HCT116 (cell line): Measurements from ENCODE around the gene PRSS22. TPM values are rescaled to one million over a fixed set of nuclear protein-coding genes. Genes with fewer than 3 reads are reported as not detected.

Source experiments
- ATAC-seq: fragments of 200-7000 bp; cut with Tn5 transposase; 2 replicates; pipeline ENCODE4 v1.9.1; 2020; ENCODE audit warnings: mild to moderate bottlenecking, moderate library complexity
- BruUV-seq: library from RNA; stranded (reverse); fragments of 400-500 nt; replicated peaks from 2 replicates; lab custom pipeline; 2021; lab: Mats Ljungman, UMichigan
- CTCF ChIA-PET: fragments of 300-600 bp; sonication (Branson Sonifier 250); formaldehyde crosslinking; loops from one replicate; lab custom pipeline; 2021; ENCODE audit warnings: antibody characterized with exemption; lab: Charles Lee
- POLR2A ChIA-PET: fragments of 300-600, 350-600 bp; sonication (Branson Sonifier 250); formaldehyde crosslinking; loops from one replicate; lab custom pipeline; 2021; ENCODE audit warnings: antibody characterized with exemption; lab: Charles Lee
- RAD21 ChIA-PET, 2 experiments: fragments of 300-600 bp; sonication (Branson Sonifier 250); formaldehyde crosslinking; loops; one replicate each; lab custom pipeline; 2023; ENCODE audit warnings: low total read pairs in 2 of 2; ENCODE audit not compliant: uncharacterized antibody in 2 of 2, unreplicated experiment in 2 of 2, low non-redundant PET in 1 of 2; lab: Charles Lee
- DNase-seq: peaks from one replicate; pipeline ENCODE4 v3.0.0-alpha.2; 2010; ENCODE audit warnings: low read depth, low spot score
- H2AFZ ChIP-seq: fragments of 200-600 bp; shearing (Covaris generic), sonication (generic); 2 replicates; pipeline ENCODE4 v1.6.1; 2017; ENCODE audit warnings: low read depth, mixed run types, mixed read lengths, antibody characterized with exemption, low read length; ENCODE audit not compliant: poor library complexity, severe bottlenecking
- H3K27ac ChIP-seq: 2 replicates; pipeline ENCODE4 v1.5.1; 2012; ENCODE audit warnings: low read depth, low read length
- H3K27me3 ChIP-seq: fragments of 200-600 bp; sonication (generic); 2 replicates; pipeline ENCODE4 v1.6.1; 2016; ENCODE audit warnings: mixed run types, low read length, mixed read lengths; ENCODE audit not compliant: insufficient read depth
- H3K36me3 ChIP-seq, 2 experiments: fragments of 200-500 bp in 1 of 2; fragments of 200-600 bp in 1 of 2; sonication (Bioruptor generic) in 1 of 2; sonication (generic) in 1 of 2; 2 replicates each; pipeline versions ENCODE4 v1.5.1 to v1.6.1; 2014 to 2016; ENCODE audit warnings: low read length in 2 of 2, inconsistent platforms in 1 of 2, mixed read lengths in 1 of 2, mixed run types in 1 of 2; ENCODE audit not compliant: insufficient read depth in 2 of 2, control insufficient read depth in 1 of 2
- H3K4me1 ChIP-seq, 2 experiments: fragments of 200-600 bp in 1 of 2; sonication (generic) in 1 of 2; 2 replicates each; pipeline versions ENCODE4 v1.5.1 to v1.6.1; 2012 to 2017; ENCODE audit warnings: low read length in 2 of 2, inconsistent platforms in 1 of 2, mild to moderate bottlenecking in 1 of 2, mixed read lengths in 1 of 2, mixed run types in 1 of 2, moderate library complexity in 1 of 2; ENCODE audit not compliant: insufficient read depth in 2 of 2, control insufficient read depth in 1 of 2
- H3K4me2 ChIP-seq: fragments of 200-600 bp; sonication (generic); 2 replicates; pipeline ENCODE4 v1.6.1; 2017; ENCODE audit warnings: mixed run types, low read length, mixed read lengths
- H3K4me3 ChIP-seq, 2 experiments: fragments of 200-600 bp in 1 of 2; sonication (generic) in 1 of 2; replicated peaks in 1 of 2; 2 replicates each; pipeline ENCODE4 v1.5.1; 2011 to 2016; ENCODE audit warnings: low read length in 2 of 2, control low read depth in 1 of 2, low read depth in 1 of 2, mild to moderate bottlenecking in 1 of 2, mixed read lengths in 1 of 2, mixed run types in 1 of 2
- H3K79me2 ChIP-seq: fragments of 200-600 bp; sonication (generic); 2 replicates; pipeline ENCODE4 v1.6.1; 2017; ENCODE audit warnings: mild to moderate bottlenecking, mixed run types, low read length, moderate library complexity, mixed read lengths; ENCODE audit not compliant: insufficient read depth
- H3K9ac ChIP-seq: fragments of 200-600 bp; sonication (generic); 2 replicates; pipeline ENCODE4 v1.6.1; 2016; ENCODE audit warnings: low read length, mixed read lengths
- H3K9me2 ChIP-seq: fragments of 200-600 bp; sonication (generic), shearing (Covaris generic); 2 replicates; pipeline ENCODE4 v1.6.1; 2017; ENCODE audit warnings: mixed run types, mild to moderate bottlenecking, moderate library complexity; ENCODE audit not compliant: insufficient read depth
- H3K9me3 ChIP-seq, 2 experiments: fragments of 200-500 bp in 1 of 2; fragments of 200-600 bp in 1 of 2; sonication (Bioruptor generic) in 1 of 2; sonication (generic) in 1 of 2; 2 replicates each; pipeline ENCODE4 v1.6.1; 2014 to 2017; ENCODE audit warnings: low read length in 2 of 2, mixed read lengths in 2 of 2, inconsistent platforms in 1 of 2, low read depth in 1 of 2, mild to moderate bottlenecking in 1 of 2, mixed run types in 1 of 2, moderate library complexity in 1 of 2; ENCODE audit not compliant: control insufficient read depth in 1 of 2, insufficient read depth in 1 of 2
- H4K20me1 ChIP-seq: fragments of 200-600 bp; sonication (generic), shearing (Covaris generic); 2 replicates; pipeline ENCODE4 v1.6.1; 2017; ENCODE audit warnings: mixed run types, mild to moderate bottlenecking, moderate library complexity; ENCODE audit not compliant: insufficient read depth
- CEBPB ChIP-seq: IDR thresholded peaks from 2 replicates; pipeline ENCODE4 v1.6.1; 2012; ENCODE audit warnings: low read depth
- EZH2 ChIP-seq: fragments of 200-600 bp; sonication (generic); IDR thresholded peaks from 2 replicates; pipeline ENCODE4 v1.6.1; 2017; ENCODE audit warnings: antibody characterized with exemption, mixed run types
- JUND ChIP-seq: IDR thresholded peaks from 2 replicates; pipeline ENCODE4 v1.6.1; 2012
- SRF ChIP-seq: IDR thresholded peaks from 2 replicates; pipeline ENCODE4 v1.6.1; 2012; ENCODE audit warnings: low read depth
- intact Hi-C: fragments of 100-400 bp; cut with micrococcal nuclease; formaldehyde crosslinking; loops from 2 replicates; pipeline ENCODE4 v1.10.0; 2022
- total RNA-seq: library from RNA; stranded (reverse); gene quantifications from one replicate; pipeline ENCODE4 v1.2.1, GENCODE V29; 2021; ENCODE audit not compliant: unreplicated experiment
- TF ChIP-seq, protein P1 (sequence below): IDR thresholded peaks from 2 replicates; pipeline ENCODE4 v1.6.1; 2012; ENCODE audit warnings: low read depth
- TF ChIP-seq, protein P2 (sequence below): IDR thresholded peaks from 2 replicates; pipeline ENCODE4 v1.6.1; 2012

Gene PRSS22
- total RNA-seq, 1 experiment from 2014 or later = 20.2 TPM

DNA sequence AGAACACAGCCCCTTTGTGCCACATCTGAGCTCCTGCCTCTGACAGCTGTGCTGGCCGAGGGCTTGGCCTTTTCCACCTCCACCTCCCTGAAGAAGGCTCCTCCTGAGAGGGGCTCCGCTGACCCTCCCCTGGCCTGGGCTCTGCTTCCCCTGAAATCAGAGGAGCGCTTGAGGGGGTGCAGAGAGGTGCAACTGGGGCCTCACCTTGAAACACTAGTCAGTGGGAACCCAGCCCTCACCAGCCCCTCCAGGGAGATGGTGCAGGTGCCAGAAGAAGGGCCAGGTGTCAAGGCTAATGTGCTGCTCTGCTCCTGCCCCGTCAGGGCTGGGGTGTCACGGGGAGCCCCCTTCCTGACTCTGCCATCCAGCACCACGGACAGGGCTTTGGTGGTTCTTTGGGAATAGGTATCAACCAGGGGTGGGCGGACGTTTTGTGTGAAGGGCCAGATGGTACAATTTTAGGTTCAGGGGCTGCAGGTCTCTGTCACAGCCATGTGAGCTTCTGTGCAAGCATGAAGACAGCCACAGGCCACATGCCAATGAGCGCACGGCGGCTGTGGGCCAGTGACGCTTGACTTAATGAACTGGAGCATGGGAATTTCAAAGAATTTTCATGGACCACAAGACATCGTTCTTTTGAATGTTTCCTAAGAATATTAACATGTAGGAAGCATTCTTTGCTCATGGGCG lies 30.0 kb downstream of the PRSS22 start:
- RAD21 ChIA-PET = no interaction called here

More for the DNA sequence above, 30.0 kb downstream of the PRSS22 start:
- BruUV-seq = no TSS peak
- Histone ChIP-seq H3K36me3 (no peaks in the 10 kb centered on the region), H3K9me3 (no peaks in the 10 kb centered on the region), H3K4me3 (no peak overlapping the region), H3K4me1 (no peaks in the 10 kb centered on the region), H4K20me1 (no peaks in the 10 kb centered on the region), H3K9me2 (no peaks in the 10 kb centered on the region), H3K4me2 (no peak overlapping the region), H3K27ac (no peak overlapping the region), H3K27me3 (no peaks in the 10 kb centered on the region), H2AFZ (no peak overlapping the region), H3K9ac (no peak overlapping the region), H3K79me2 (no peaks in the 10 kb centered on the region)
- POLR2A ChIA-PET = no interaction called here
- ATAC-seq (no peak), DNase-seq (no peak)
- TF ChIP-seq EZH2 (no peak), CEBPB (no peak), JUND (no peak), SRF (no peak)
- TF ChIP-seq, protein P1, sequence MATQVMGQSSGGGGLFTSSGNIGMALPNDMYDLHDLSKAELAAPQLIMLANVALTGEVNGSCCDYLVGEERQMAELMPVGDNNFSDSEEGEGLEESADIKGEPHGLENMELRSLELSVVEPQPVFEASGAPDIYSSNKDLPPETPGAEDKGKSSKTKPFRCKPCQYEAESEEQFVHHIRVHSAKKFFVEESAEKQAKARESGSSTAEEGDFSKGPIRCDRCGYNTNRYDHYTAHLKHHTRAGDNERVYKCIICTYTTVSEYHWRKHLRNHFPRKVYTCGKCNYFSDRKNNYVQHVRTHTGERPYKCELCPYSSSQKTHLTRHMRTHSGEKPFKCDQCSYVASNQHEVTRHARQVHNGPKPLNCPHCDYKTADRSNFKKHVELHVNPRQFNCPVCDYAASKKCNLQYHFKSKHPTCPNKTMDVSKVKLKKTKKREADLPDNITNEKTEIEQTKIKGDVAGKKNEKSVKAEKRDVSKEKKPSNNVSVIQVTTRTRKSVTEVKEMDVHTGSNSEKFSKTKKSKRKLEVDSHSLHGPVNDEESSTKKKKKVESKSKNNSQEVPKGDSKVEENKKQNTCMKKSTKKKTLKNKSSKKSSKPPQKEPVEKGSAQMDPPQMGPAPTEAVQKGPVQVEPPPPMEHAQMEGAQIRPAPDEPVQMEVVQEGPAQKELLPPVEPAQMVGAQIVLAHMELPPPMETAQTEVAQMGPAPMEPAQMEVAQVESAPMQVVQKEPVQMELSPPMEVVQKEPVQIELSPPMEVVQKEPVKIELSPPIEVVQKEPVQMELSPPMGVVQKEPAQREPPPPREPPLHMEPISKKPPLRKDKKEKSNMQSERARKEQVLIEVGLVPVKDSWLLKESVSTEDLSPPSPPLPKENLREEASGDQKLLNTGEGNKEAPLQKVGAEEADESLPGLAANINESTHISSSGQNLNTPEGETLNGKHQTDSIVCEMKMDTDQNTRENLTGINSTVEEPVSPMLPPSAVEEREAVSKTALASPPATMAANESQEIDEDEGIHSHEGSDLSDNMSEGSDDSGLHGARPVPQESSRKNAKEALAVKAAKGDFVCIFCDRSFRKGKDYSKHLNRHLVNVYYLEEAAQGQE = no peak
- TF ChIP-seq, protein P2, sequence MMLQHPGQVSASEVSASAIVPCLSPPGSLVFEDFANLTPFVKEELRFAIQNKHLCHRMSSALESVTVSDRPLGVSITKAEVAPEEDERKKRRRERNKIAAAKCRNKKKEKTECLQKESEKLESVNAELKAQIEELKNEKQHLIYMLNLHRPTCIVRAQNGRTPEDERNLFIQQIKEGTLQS = no peak
- CTCF ChIA-PET = no interaction called here
- intact Hi-C loops = no loop called here
